Coronary artery (tissue), 2 donors: ENCODE measurements around the gene DHRS12.

Experiments
- DNase-seq: peaks from one replicate; pipeline ENCODE4 v3.0.0-alpha.2; 2017; ENCODE audit warnings: low spot score
- H3K27ac ChIP-seq, 2 donors: fragments of 200-600 bp; sonication (generic); one replicate each; pipeline ENCODE4 v1.5.1; 2016 to 2019
- H3K4me3 ChIP-seq: fragments of 200-600 bp; sonication (generic); 2 replicates; pipeline ENCODE4 v1.5.1; 2016; ENCODE audit warnings: mild to moderate bottlenecking, moderate library complexity
- TF ChIP-seq, protein P1 (sequence below): fragments of 200-600 bp; sonication (generic); IDR thresholded peaks from one replicate; pipeline ENCODE4 v1.5.1; 2019; ENCODE audit warnings: antibody characterized with exemption

Gene DHRS12

GRCh38 chr13:51806566-51806965, 2.6 kb upstream of the DHRS12 start:
- DNase-seq = no peak
- Histone ChIP-seq H3K27ac (no peak overlapping the region), H3K4me3 (no peak overlapping the region)
- TF ChIP-seq, protein P1, sequence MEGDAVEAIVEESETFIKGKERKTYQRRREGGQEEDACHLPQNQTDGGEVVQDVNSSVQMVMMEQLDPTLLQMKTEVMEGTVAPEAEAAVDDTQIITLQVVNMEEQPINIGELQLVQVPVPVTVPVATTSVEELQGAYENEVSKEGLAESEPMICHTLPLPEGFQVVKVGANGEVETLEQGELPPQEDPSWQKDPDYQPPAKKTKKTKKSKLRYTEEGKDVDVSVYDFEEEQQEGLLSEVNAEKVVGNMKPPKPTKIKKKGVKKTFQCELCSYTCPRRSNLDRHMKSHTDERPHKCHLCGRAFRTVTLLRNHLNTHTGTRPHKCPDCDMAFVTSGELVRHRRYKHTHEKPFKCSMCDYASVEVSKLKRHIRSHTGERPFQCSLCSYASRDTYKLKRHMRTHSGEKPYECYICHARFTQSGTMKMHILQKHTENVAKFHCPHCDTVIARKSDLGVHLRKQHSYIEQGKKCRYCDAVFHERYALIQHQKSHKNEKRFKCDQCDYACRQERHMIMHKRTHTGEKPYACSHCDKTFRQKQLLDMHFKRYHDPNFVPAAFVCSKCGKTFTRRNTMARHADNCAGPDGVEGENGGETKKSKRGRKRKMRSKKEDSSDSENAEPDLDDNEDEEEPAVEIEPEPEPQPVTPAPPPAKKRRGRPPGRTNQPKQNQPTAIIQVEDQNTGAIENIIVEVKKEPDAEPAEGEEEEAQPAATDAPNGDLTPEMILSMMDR = no peak

GRCh38 chr13:51805925-51806324, 2.0 kb upstream of the DHRS12 start:
- TF ChIP-seq, protein P1 = no peak
- no peak for DNase-seq
- peak overlapping the region; percentile 73 for H3K4me3 ChIP-seq
- H3K27ac ChIP-seq = peak overlapping the region in 1 of 2 donors; percentile 94

DNA sequence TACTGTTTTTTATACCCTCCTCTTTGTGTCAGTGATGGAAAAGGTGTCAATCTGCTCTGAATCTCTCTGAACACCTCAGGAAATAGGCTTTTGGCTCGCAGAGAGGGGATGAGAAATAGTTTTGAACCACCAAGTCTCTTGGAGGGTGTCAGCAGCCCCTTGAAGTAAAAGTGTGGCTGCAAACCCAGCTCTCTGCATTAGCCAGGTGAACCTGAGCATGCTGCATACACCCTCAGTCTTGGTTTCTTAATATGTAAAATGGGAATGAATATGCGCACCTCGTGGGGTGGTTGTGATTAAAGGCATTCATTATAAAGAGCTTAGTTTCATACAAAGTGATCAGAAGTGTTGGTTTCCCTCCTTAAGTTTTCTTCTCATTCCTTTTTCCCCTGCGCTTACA, 1.4 kb upstream of the DHRS12 start:
- no peak for DNase-seq
- Histone ChIP-seq H3K4me3 (peak overlapping the region; percentile 73), H3K27ac (peak overlapping the region; percentile 94 to 100)
- TF ChIP-seq, protein P1 = no peak

GRCh38 chr13:51804295-51805172, 571 bp upstream of the DHRS12 start:
- TF ChIP-seq, protein P1 = no peak
- Histone ChIP-seq H3K4me3 (peak overlapping the region; percentile 73), H3K27ac (peak overlapping the region; percentile 94 to 100)
- DNase-seq = no peak

GRCh38 chr13:51802631-51803418, 1.1 kb downstream of the DHRS12 start:
- H3K27ac ChIP-seq = peak overlapping the region; percentile 94 to 100
- DNase-seq = no peak
- peak overlapping the region; percentile 73 for H3K4me3 ChIP-seq
- TF ChIP-seq, protein P1 = no peak

DNA sequence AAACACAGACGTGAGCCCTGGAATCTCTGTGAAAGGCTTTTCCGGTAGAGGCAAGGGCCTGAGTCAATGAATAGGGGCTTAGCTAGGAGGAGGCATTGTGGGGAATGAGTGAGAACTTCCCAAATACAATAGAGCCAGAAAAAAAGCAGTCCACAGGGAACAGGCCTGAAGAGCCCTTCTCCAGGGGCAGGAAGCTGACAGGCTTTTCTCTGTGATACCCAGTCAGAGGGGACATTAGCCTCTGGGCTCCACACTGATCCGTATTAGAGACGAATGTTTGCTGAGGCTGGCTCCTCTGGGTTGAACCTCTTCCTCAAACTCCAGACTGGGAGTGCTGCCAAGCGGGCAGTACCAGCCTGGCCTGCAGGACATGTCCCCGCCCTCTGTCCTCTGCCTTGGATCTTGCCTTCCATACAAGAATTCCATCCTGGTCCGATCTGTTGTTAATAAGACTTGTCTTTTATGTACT, 2.3 kb downstream of the DHRS12 start:
- peak; percentile 85 for DNase-seq
- H3K4me3 ChIP-seq = peak overlapping the region; percentile 29
- H3K27ac ChIP-seq = peak overlapping the region; percentile 94 to 100

More for the DNA sequence above, 2.3 kb downstream of the DHRS12 start:
- TF ChIP-seq, protein P1 = no peak
